Smooth muscle cell (in vitro differentiated cells): ENCODE data around the gene DGKB. TPM values are rescaled to one million over a fixed set of nuclear protein-coding genes. Genes with fewer than 3 reads are reported as not detected.

Source experiments
- DNase-seq: peaks from one replicate; lab custom pipeline; 2025; ENCODE audit not compliant: unreplicated experiment; lab: John Stamatoyannopoulos, UW
- H2AFZ ChIP-seq: fragments of 200-600 bp; sonication (generic); 2 replicates; pipeline ENCODE4 v1.6.0; 2016; ENCODE audit warnings: antibody characterized with exemption, low read depth, mild to moderate bottlenecking
- H3F3A ChIP-seq: fragments of 200-600 bp; sonication (generic); 2 replicates; pipeline ENCODE4 v1.6.0; 2017; ENCODE audit warnings: antibody characterized with exemption, low read depth
- H3K27ac ChIP-seq: fragments of 200-600 bp; sonication (generic); 2 replicates; pipeline ENCODE4 v1.5.1; 2016; ENCODE audit warnings: low read depth, mild to moderate bottlenecking
- H3K27me3 ChIP-seq: fragments of 200-600 bp; sonication (generic); 2 replicates; pipeline ENCODE4 v1.6.1; 2016; ENCODE audit warnings: low read depth, mild to moderate bottlenecking
- H3K36me3 ChIP-seq: fragments of 200-600 bp; sonication (generic); 2 replicates; pipeline ENCODE4 v1.5.1; 2016; ENCODE audit warnings: low read depth
- H3K4me1 ChIP-seq: fragments of 200-600 bp; sonication (generic); 2 replicates; pipeline ENCODE4 v1.5.1; 2016; ENCODE audit warnings: low read depth
- H3K4me2 ChIP-seq: fragments of 200-600 bp; sonication (generic); 2 replicates; pipeline ENCODE4 v1.6.0; 2016; ENCODE audit warnings: mild to moderate bottlenecking
- H3K4me3 ChIP-seq: fragments of 200-600 bp; sonication (generic); 2 replicates; pipeline ENCODE4 v1.5.1; 2016; ENCODE audit warnings: mild to moderate bottlenecking
- H3K79me2 ChIP-seq: fragments of 200-600 bp; sonication (generic); 2 replicates; pipeline ENCODE4 v1.6.0; 2016; ENCODE audit warnings: low read depth, mild to moderate bottlenecking
- H3K9ac ChIP-seq: fragments of 200-600 bp; sonication (generic); 2 replicates; pipeline ENCODE4 v1.6.0; 2016; ENCODE audit warnings: low read depth
- H3K9me3 ChIP-seq: fragments of 200-600 bp; sonication (generic); replicated peaks from 2 replicates; pipeline ENCODE4 v1.5.1; 2016; ENCODE audit warnings: low read depth
- H4K20me1 ChIP-seq: fragments of 200-600 bp; sonication (generic); 2 replicates; pipeline ENCODE4 v1.6.0; 2016; ENCODE audit warnings: low read depth
- WGBS: methylation state at CpG from one replicate; pipeline ENCODE4 v1.1.7; 2016; ENCODE audit warnings: low lambda C conversion rate; 5-methylcytosine and 5-hydroxymethylcytosine counted together
- polyA plus RNA-seq: library from polyadenylated mRNA; unstranded; fragments of >200 nt; fragmentation: Nextera tagmentation; extraction: Ambion mirVana; gene quantifications from 2 replicates; pipeline ENCODE4 v1.2.1, GENCODE V29; 2016
- total RNA-seq: library from RNA; depleted of rRNA; stranded (reverse); fragments of >200 nt; gene quantifications from 2 replicates; pipeline ENCODE4 v1.2.3, GENCODE V29; 2014
- TF ChIP-seq, protein P1 (sequence below): fragments of 200-600 bp; sonication (generic); IDR thresholded peaks from 2 replicates; pipeline ENCODE4 v1.5.1; 2017; ENCODE audit warnings: borderline replicate concordance, mild to moderate bottlenecking, antibody characterized with exemption; ENCODE audit not compliant: insufficient read depth, poor library complexity, severe bottlenecking

The DGKB gene
- total and polyA plus RNA-seq, 2 experiments from 2014 or later, result not detected

DNA sequence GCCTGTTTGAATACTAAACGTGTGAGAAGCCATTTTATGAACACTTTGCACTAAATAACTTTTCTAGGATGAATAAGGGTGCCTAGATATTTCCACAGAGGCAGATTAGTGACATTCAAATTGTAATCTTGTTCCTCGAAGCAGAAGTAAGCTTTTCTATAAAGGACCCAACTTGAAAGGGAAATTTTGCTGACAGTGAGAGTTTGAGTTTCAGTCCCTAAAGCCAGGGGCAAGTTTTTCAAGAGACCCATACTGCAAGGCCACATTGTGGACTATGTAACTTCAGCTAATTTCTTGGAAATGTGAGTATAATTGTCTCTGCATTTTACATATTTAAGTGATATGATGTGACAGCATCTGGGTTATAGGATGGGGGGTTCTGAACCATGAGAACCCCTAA is 525.8 kb downstream of the DGKB start:
- no peak for DNase-seq
- no peaks in the 10 kb centered on the region for H3K4me1 ChIP-seq
- TF ChIP-seq, protein P1, sequence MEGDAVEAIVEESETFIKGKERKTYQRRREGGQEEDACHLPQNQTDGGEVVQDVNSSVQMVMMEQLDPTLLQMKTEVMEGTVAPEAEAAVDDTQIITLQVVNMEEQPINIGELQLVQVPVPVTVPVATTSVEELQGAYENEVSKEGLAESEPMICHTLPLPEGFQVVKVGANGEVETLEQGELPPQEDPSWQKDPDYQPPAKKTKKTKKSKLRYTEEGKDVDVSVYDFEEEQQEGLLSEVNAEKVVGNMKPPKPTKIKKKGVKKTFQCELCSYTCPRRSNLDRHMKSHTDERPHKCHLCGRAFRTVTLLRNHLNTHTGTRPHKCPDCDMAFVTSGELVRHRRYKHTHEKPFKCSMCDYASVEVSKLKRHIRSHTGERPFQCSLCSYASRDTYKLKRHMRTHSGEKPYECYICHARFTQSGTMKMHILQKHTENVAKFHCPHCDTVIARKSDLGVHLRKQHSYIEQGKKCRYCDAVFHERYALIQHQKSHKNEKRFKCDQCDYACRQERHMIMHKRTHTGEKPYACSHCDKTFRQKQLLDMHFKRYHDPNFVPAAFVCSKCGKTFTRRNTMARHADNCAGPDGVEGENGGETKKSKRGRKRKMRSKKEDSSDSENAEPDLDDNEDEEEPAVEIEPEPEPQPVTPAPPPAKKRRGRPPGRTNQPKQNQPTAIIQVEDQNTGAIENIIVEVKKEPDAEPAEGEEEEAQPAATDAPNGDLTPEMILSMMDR, result no peak
- H3K4me2 ChIP-seq, result no peak overlapping the region
- H3F3A ChIP-seq, result no peaks in the 10 kb centered on the region
- no peaks in the 10 kb centered on the region for H3K27me3 ChIP-seq
- 58% methylated on average over 2 of the region's 2 CpGs for WGBS
- H3K27ac ChIP-seq, result no peak overlapping the region
- H3K9me3 ChIP-seq, result no peaks in the 10 kb centered on the region
- no peaks in the 10 kb centered on the region for H3K36me3 ChIP-seq
- H3K4me3 ChIP-seq, result no peak overlapping the region
- H4K20me1 ChIP-seq, result no peaks in the 10 kb centered on the region
- no peaks in the 10 kb centered on the region for H3K79me2 ChIP-seq
- H2AFZ ChIP-seq, result no peak overlapping the region
- H3K9ac ChIP-seq, result no peak overlapping the region

DNA sequence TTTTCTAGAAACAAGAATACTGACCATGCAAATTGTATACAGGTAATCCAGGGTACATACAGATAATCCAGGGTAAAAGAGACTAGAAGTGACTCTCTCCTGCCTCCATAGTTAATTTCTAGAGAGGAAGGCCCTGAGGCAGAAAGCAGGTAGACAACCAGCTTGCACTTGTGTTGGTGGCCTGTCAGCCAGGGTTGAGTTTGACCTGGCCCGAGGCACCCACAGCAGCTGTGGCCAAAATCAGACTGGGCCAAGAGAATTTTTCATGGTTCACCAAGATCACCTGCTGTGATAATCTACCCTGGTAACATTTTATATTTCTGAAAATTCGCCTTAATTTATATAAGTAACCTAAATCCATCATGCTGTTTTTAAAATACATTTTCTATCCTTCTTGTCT is 526.6 kb downstream of the DGKB start:
- H4K20me1 ChIP-seq, result no peaks in the 10 kb centered on the region
- TF ChIP-seq, protein P1, result no peak
- H3F3A ChIP-seq, result no peaks in the 10 kb centered on the region
- H3K27me3 ChIP-seq, result no peaks in the 10 kb centered on the region
- no peak overlapping the region for H3K27ac ChIP-seq
- no peaks in the 10 kb centered on the region for H3K9me3 ChIP-seq
- no peak overlapping the region for H3K9ac ChIP-seq
- no peaks in the 10 kb centered on the region for H3K79me2 ChIP-seq
- no peak overlapping the region for H3K4me3 ChIP-seq
- no peak overlapping the region for H3K4me2 ChIP-seq
- H2AFZ ChIP-seq, result no peak overlapping the region
- H3K36me3 ChIP-seq, result no peaks in the 10 kb centered on the region
- no peaks in the 10 kb centered on the region for H3K4me1 ChIP-seq
- 68% methylated on average over 2 of the region's 2 CpGs for WGBS
- DNase-seq, result no peak

DNA sequence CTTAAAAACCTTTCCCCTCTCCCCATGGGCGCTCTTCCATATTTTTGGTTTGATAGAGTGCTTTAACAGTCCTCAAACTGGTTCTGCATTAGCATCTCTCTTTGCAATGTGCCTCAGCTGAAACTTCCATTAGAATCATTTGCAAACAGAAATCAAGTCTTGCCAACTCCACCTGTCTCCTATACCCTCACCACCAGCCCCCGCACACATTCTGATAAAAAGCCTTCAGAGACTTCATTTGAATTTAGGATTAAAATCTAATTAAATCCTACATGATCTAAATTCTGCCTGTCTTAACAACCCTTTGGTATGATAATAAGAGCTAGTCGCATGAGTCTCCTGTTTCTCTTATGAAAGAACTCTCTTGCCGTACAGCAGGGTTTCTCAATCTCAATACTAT is 528.2 kb downstream of the DGKB start:
- no peaks in the 10 kb centered on the region for H3K9me3 ChIP-seq
- H3K27me3 ChIP-seq, result no peaks in the 10 kb centered on the region
- no peak overlapping the region for H3K4me3 ChIP-seq
- H3K4me1 ChIP-seq, result no peaks in the 10 kb centered on the region
- no peaks in the 10 kb centered on the region for H3F3A ChIP-seq
- no peak overlapping the region for H3K27ac ChIP-seq
- no peak for DNase-seq
- H3K4me2 ChIP-seq, result no peak overlapping the region
- no peaks in the 10 kb centered on the region for H3K36me3 ChIP-seq
- TF ChIP-seq, protein P1, result no peak
- no peaks in the 10 kb centered on the region for H3K79me2 ChIP-seq
- H3K9ac ChIP-seq, result no peak overlapping the region
- H2AFZ ChIP-seq, result no peak overlapping the region
- no peaks in the 10 kb centered on the region for H4K20me1 ChIP-seq
- WGBS, result 97% methylated on average over 4 of the region's 4 CpGs

DNA sequence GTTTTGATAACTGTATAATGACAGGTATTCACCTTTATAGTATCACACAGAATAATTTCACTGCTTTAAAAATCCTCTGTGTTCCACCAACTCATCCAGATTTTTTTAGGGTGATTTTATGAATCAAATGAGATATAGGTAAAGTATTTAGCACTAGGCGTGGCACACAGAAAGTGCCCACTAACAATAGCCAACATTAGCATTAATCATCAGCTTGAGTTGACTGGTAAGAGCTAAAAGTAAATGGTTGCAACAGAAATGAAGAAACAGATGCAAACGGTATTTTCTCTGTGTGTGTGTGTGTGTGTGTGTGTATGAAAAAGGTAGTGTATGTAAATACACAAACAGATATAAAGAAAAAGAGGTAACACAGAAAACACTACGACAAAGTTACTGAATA is 534.3 kb downstream of the DGKB start:
- no peaks in the 10 kb centered on the region for H3K36me3 ChIP-seq
- no peak overlapping the region for H2AFZ ChIP-seq
- no peak overlapping the region for H3K4me3 ChIP-seq
- no peak for DNase-seq
- no peaks in the 10 kb centered on the region for H3K27me3 ChIP-seq
- no peak overlapping the region for H3K27ac ChIP-seq
- no peak overlapping the region for H3K4me2 ChIP-seq
- no peaks in the 10 kb centered on the region for H3K4me1 ChIP-seq
- TF ChIP-seq, protein P1, result no peak
- 91% methylated on average over 3 of the region's 3 CpGs for WGBS
- H3F3A ChIP-seq, result no peaks in the 10 kb centered on the region
- H3K79me2 ChIP-seq, result no peaks in the 10 kb centered on the region
- no peaks in the 10 kb centered on the region for H3K9me3 ChIP-seq
- H4K20me1 ChIP-seq, result no peaks in the 10 kb centered on the region
- H3K9ac ChIP-seq, result no peak overlapping the region
